ENCODE measurements around the gene CASQ2.

The CASQ2 gene

GRCh38 chr1:115672224-115673009, 96.1 kb downstream of the CASQ2 start:
- Histone ChIP-seq H3K9ac (ENCODE audit: low read length in 2 of 2) (no peak overlapping the region), H3K27me3 (ENCODE audit: control insufficient read depth in 1 of 2, insufficient read depth in 2 of 2, low read length in 2 of 2) (no peaks in the 10 kb centered on the region), H3K36me3 (ENCODE audit: control insufficient read depth in 2 of 2, insufficient read depth in 2 of 2, low read length in 2 of 2) (peaks cover 4% of the 10 kb centered on the region in 2 donors), H3K4me1 (ENCODE audit: control insufficient read depth, insufficient read depth, low read length) (peaks cover 46% of the 10 kb centered on the region), H3K9me3 (ENCODE audit: control insufficient read depth in 2 of 2, low read length in 2 of 2) (no peaks in the 10 kb centered on the region), H3K4me3 (ENCODE audit: low read length in 2 of 2) (peak overlapping the region in 1 of 2 donors; percentile 38), H3K27ac (ENCODE audit: low read length) (peak overlapping the region; percentile 24)

GRCh38 chr1:115671176-115671934, 97.2 kb downstream of the CASQ2 start:
- Histone ChIP-seq H3K27ac (ENCODE audit: low read length) (peak overlapping the region; percentile 60), H3K27me3 (ENCODE audit: control insufficient read depth in 1 of 2, insufficient read depth in 2 of 2, low read length in 2 of 2) (no peaks in the 10 kb centered on the region), H3K4me1 (ENCODE audit: control insufficient read depth, insufficient read depth, low read length) (peaks cover 45% of the 10 kb centered on the region), H3K36me3 (ENCODE audit: control insufficient read depth in 2 of 2, insufficient read depth in 2 of 2, low read length in 2 of 2) (peaks cover 4% of the 10 kb centered on the region in 2 donors), H3K9ac (ENCODE audit: low read length in 2 of 2) (peak overlapping the region in 1 of 2 donors; percentile 13), H3K9me3 (ENCODE audit: control insufficient read depth in 2 of 2, low read length in 2 of 2) (no peaks in the 10 kb centered on the region), H3K4me3 (ENCODE audit: low read length in 2 of 2) (peak overlapping the region in 1 of 2 donors; percentile 55)

DNA sequence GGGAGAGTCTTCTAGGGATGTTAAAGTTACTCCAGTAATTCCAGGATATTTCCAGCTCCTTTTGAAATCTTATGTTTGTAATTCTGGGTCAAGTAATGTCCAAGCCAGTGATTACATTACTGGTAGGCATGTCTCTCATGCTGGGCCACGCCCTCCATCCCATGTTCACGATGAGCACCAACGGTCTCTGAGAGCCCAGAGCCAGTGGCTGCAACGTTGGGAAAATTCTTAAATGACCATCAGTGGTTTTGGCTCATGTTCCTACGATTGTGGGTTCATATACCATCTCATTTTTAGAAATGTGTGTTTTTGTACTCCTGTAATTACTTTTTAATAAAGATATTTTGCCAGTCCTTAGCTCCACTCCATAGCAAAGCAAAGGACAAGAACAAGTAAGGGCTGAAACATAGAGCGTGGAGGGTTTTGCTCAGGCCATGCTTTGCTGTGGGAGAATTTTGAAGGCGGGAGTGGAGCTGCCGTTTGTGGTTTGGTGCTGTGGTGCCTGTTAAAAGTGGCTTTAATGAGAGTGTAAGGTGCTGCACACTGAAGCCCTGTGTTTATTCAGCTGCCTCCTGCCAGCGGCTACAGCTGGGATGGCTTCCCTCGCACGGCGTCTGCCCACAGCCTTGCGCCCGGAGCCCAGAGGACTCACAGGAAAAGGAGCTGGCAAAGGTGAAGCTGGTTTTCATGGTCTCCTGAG, 97.9 kb downstream of the CASQ2 start:
- H3K9ac ChIP-seq (ENCODE audit: low read length in 2 of 2) = peak overlapping the region in 1 of 2 donors; percentile 13
- H3K36me3 ChIP-seq (ENCODE audit: control insufficient read depth in 2 of 2, insufficient read depth in 2 of 2, low read length in 2 of 2) = peaks cover 5 to 6% of the 10 kb centered on the region in 2 donors
- no peaks in the 10 kb centered on the region for H3K27me3 ChIP-seq (ENCODE audit: control insufficient read depth in 1 of 2, insufficient read depth in 2 of 2, low read length in 2 of 2)
- no peaks in the 10 kb centered on the region for H3K9me3 ChIP-seq (ENCODE audit: control insufficient read depth in 2 of 2, low read length in 2 of 2)
- H3K27ac ChIP-seq (ENCODE audit: low read length) = peak overlapping the region; percentile 60
- H3K4me3 ChIP-seq (ENCODE audit: low read length in 2 of 2) = peak overlapping the region in 1 of 2 donors; percentile 55
- H3K4me1 ChIP-seq (ENCODE audit: control insufficient read depth, insufficient read depth, low read length) = peaks cover 43% of the 10 kb centered on the region

DNA sequence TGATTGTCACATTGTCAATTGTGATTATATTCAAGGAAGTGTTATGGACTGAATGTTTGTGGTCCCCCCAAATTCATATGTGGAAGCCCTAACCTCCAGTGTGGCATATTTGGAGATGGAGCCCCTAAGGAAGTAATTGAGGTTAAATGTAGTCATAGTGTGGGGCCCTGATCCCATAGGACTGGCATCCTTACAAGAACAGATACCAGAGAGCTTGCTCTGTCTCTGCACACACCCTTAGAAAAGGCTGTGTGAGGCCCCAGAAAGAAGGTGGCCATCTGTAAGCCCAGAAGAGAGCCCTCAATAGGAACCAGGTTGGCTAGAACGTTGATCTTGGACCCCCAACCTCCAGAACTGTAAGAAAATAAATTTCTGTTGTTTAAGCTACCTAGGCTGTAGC, 98.6 kb downstream of the CASQ2 start:
- Histone ChIP-seq H3K36me3 (ENCODE audit: control insufficient read depth in 2 of 2, insufficient read depth in 2 of 2, low read length in 2 of 2) (peaks cover 7 to 12% of the 10 kb centered on the region in 2 donors), H3K27me3 (ENCODE audit: control insufficient read depth in 1 of 2, insufficient read depth in 2 of 2, low read length in 2 of 2) (no peaks in the 10 kb centered on the region), H3K9me3 (ENCODE audit: control insufficient read depth in 2 of 2, low read length in 2 of 2) (no peaks in the 10 kb centered on the region), H3K4me3 (ENCODE audit: low read length in 2 of 2) (no peak overlapping the region), H3K4me1 (ENCODE audit: control insufficient read depth, insufficient read depth, low read length) (peaks cover 48% of the 10 kb centered on the region), H3K9ac (ENCODE audit: low read length in 2 of 2) (no peak overlapping the region), H3K27ac (ENCODE audit: low read length) (no peak overlapping the region)

GRCh38 chr1:115669002-115669673, 99.4 kb downstream of the CASQ2 start:
- Histone ChIP-seq H3K27ac (ENCODE audit: low read length) (no peak overlapping the region), H3K36me3 (ENCODE audit: control insufficient read depth in 2 of 2, insufficient read depth in 2 of 2, low read length in 2 of 2) (peaks cover 10 to 16% of the 10 kb centered on the region in 2 donors), H3K9ac (ENCODE audit: low read length in 2 of 2) (no peak overlapping the region), H3K4me1 (ENCODE audit: control insufficient read depth, insufficient read depth, low read length) (peaks cover 48% of the 10 kb centered on the region), H3K27me3 (ENCODE audit: control insufficient read depth in 1 of 2, insufficient read depth in 2 of 2, low read length in 2 of 2) (no peaks in the 10 kb centered on the region), H3K9me3 (ENCODE audit: control insufficient read depth in 2 of 2, low read length in 2 of 2) (no peaks in the 10 kb centered on the region), H3K4me3 (ENCODE audit: low read length in 2 of 2) (no peak overlapping the region)

GRCh38 chr1:115668579-115668978, 99.9 kb downstream of the CASQ2 start:
- Histone ChIP-seq H3K27me3 (ENCODE audit: control insufficient read depth in 1 of 2, insufficient read depth in 2 of 2, low read length in 2 of 2) (no peaks in the 10 kb centered on the region), H3K27ac (ENCODE audit: low read length) (no peak overlapping the region), H3K9me3 (ENCODE audit: control insufficient read depth in 2 of 2, low read length in 2 of 2) (no peaks in the 10 kb centered on the region), H3K4me1 (ENCODE audit: control insufficient read depth, insufficient read depth, low read length) (peaks cover 43% of the 10 kb centered on the region), H3K9ac (ENCODE audit: low read length in 2 of 2) (no peak overlapping the region), H3K36me3 (ENCODE audit: control insufficient read depth in 2 of 2, insufficient read depth in 2 of 2, low read length in 2 of 2) (peaks cover 16 to 21% of the 10 kb centered on the region in 2 donors), H3K4me3 (ENCODE audit: low read length in 2 of 2) (no peak overlapping the region)

DNA sequence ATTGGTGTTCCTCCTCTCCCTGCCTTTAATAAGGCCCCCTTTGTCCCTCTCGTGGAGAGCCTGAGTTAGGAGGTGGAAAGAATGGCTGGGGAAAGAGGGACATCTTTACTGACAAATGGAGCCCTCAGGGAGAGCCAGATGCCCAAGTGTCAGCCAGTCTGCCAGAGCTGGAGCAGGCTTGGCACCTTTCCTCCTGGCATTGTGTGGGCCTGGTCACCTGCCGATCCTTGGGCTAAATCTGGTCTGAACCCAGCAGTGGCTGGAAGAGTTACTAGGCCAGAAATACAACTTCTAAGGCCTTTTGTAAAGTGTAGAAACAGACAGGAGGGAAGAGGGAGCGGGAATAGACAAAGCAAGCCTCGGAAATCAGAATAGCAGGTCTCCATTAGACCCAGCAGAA, 101.8 kb downstream of the CASQ2 start:
- H3K36me3 ChIP-seq (ENCODE audit: control insufficient read depth in 2 of 2, insufficient read depth in 2 of 2, low read length in 2 of 2) = peaks cover 20 to 25% of the 10 kb centered on the region in 2 donors
- H3K4me1 ChIP-seq (ENCODE audit: control insufficient read depth, insufficient read depth, low read length) = peaks cover 31% of the 10 kb centered on the region
- peak overlapping the region; percentile 24 for H3K27ac ChIP-seq (ENCODE audit: low read length)

DNA sequence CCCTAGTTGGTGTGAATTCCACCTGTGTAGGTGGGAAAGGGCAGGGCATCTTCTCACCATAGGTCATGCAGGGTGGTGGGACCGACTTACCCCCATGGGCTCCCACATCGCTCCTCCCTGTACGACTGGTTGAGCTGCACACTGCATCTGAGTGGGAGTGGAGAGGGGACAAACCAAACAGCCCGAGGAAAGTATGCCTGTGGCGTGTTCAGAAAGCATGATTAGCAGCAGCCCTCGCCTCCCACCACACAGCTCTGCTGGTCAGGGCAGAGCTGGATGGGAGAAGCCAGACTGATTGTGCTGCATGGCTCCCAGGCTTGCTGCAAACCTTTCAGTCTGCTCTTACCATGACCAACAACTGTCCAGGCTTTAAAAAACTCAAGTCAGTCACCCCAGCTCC, 102.3 kb downstream of the CASQ2 start:
- no peak overlapping the region for H3K27ac ChIP-seq (ENCODE audit: low read length)
- no peaks in the 10 kb centered on the region for H3K9me3 ChIP-seq (ENCODE audit: control insufficient read depth in 2 of 2, low read length in 2 of 2)
- no peak overlapping the region for H3K9ac ChIP-seq (ENCODE audit: low read length in 2 of 2)
- H3K4me3 ChIP-seq (ENCODE audit: low read length in 2 of 2) = no peak overlapping the region
- peaks cover 26% of the 10 kb centered on the region for H3K4me1 ChIP-seq (ENCODE audit: control insufficient read depth, insufficient read depth, low read length)
- no peaks in the 10 kb centered on the region for H3K27me3 ChIP-seq (ENCODE audit: control insufficient read depth in 1 of 2, insufficient read depth in 2 of 2, low read length in 2 of 2)
- peaks cover 20 to 25% of the 10 kb centered on the region in 2 donors for H3K36me3 ChIP-seq (ENCODE audit: control insufficient read depth in 2 of 2, insufficient read depth in 2 of 2, low read length in 2 of 2)

More for the DNA sequence above, 101.8 kb downstream of the CASQ2 start:
- Histone ChIP-seq H3K9me3 (ENCODE audit: control insufficient read depth in 2 of 2, low read length in 2 of 2) (no peaks in the 10 kb centered on the region), H3K27me3 (ENCODE audit: control insufficient read depth in 1 of 2, insufficient read depth in 2 of 2, low read length in 2 of 2) (no peaks in the 10 kb centered on the region), H3K9ac (ENCODE audit: low read length in 2 of 2) (no peak overlapping the region), H3K4me3 (ENCODE audit: low read length in 2 of 2) (no peak overlapping the region)

GRCh38 chr1:115665319-115666096, 103.0 kb downstream of the CASQ2 start:
- no peak overlapping the region for H3K4me3 ChIP-seq (ENCODE audit: low read length in 2 of 2)
- no peaks in the 10 kb centered on the region for H3K27me3 ChIP-seq (ENCODE audit: control insufficient read depth in 1 of 2, insufficient read depth in 2 of 2, low read length in 2 of 2)
- peaks cover 20% of the 10 kb centered on the region for H3K4me1 ChIP-seq (ENCODE audit: control insufficient read depth, insufficient read depth, low read length)
- peaks cover 23 to 29% of the 10 kb centered on the region in 2 donors for H3K36me3 ChIP-seq (ENCODE audit: control insufficient read depth in 2 of 2, insufficient read depth in 2 of 2, low read length in 2 of 2)
- H3K27ac ChIP-seq (ENCODE audit: low read length) = no peak overlapping the region
- no peaks in the 10 kb centered on the region for H3K9me3 ChIP-seq (ENCODE audit: control insufficient read depth in 2 of 2, low read length in 2 of 2)
- no peak overlapping the region for H3K9ac ChIP-seq (ENCODE audit: low read length in 2 of 2)
